Fibroblast of lung (primary cell): ENCODE results near the gene DZIP1.

Experiments used
- EZH2 ChIP-seq: IDR thresholded peaks from 2 replicates; pipeline ENCODE4 v1.5.1; 2012; ENCODE audit warnings: low read length, control low read depth, mild to moderate bottlenecking; ENCODE audit errors: missing control alignments
- TF ChIP-seq, protein P1 (sequence below), 2 donors: IDR thresholded peaks in 1 of 2; conservative IDR thresholded peaks in 1 of 2; 1 replicate in 1 of 2; 2 replicates in 1 of 2; pipeline ENCODE4 v1.5.1; 2011 to 2012; ENCODE audit warnings: low read length in 2 of 2, control low read depth in 1 of 2, inconsistent platforms in 1 of 2, low read depth in 1 of 2, mild to moderate bottlenecking in 1 of 2

DNA sequence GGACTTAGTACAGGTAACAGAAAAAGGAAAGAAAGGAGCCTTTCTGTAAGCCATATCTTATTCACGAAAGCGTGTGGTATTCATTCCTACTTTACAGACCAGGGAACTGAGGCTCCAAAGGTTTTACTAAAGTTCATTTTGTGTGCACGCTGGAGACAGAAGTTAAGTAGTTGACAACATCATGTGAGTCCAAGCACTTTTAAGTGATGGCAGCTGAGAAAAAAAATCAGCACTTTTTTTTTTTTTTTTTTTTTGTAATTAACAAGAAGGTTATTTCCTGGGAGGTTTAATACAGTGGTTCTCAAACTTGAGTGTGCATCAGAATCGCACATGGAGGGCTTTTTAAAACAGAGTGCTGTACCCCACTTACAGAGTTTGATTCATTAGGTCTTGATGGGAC is 34.5 kb upstream of the DZIP1 start:
- TF ChIP-seq EZH2 = no peak
- TF ChIP-seq, protein P1, sequence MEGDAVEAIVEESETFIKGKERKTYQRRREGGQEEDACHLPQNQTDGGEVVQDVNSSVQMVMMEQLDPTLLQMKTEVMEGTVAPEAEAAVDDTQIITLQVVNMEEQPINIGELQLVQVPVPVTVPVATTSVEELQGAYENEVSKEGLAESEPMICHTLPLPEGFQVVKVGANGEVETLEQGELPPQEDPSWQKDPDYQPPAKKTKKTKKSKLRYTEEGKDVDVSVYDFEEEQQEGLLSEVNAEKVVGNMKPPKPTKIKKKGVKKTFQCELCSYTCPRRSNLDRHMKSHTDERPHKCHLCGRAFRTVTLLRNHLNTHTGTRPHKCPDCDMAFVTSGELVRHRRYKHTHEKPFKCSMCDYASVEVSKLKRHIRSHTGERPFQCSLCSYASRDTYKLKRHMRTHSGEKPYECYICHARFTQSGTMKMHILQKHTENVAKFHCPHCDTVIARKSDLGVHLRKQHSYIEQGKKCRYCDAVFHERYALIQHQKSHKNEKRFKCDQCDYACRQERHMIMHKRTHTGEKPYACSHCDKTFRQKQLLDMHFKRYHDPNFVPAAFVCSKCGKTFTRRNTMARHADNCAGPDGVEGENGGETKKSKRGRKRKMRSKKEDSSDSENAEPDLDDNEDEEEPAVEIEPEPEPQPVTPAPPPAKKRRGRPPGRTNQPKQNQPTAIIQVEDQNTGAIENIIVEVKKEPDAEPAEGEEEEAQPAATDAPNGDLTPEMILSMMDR (conservative IDR thresholded peaks at IDR 0.05 in 1 of 2, IDR thresholded peaks at IDR 0.05 in 1 of 2; ENCODE audit: low read depth in 1 of 2, low read length in 2 of 2) = no peak
